ENCODE results near the gene OR52E5. TPM values are rescaled to one million over a fixed set of nuclear protein-coding genes. Genes with fewer than 3 reads are reported as not detected.

OR52E5 gene
- total RNA-seq, 1 experiment from 2014 or later: not detected

- CTCF ChIA-PET: no interaction called here
- H3K4me1 ChIP-seq (ENCODE audit: insufficient read depth, low read length, poor library complexity, severe bottlenecking): no peaks in the 10 kb centered on the region
- no peaks in the 10 kb centered on the region for H3K9me3 ChIP-seq (ENCODE audit: low read depth, low read length, poor library complexity, severe bottlenecking)
- H3K27ac ChIP-seq (ENCODE audit: low read depth, low read length, poor library complexity, severe bottlenecking): no peak overlapping the region
- TF ChIP-seq EZH2 (IDR thresholded peaks at IDR 0.05; ENCODE audit: borderline replicate concordance, low read depth, low read length, poor library complexity, severe bottlenecking) (no peak), CTCF (conservative IDR thresholded peaks at IDR 0.05; ENCODE audit: low read depth, low read length) (no peak)
- intact Hi-C loops (cut with micrococcal nuclease; ENCODE audit: unreplicated experiment): loop anchor here (10.0 kb wide), 1 partner anchor 762 kb away; no protein-coding TSS in a partner anchor
- no peaks in the 10 kb centered on the region for H3K27me3 ChIP-seq (replicated peaks; ENCODE audit: insufficient read depth, low read depth, low read length, poor library complexity)
- no TSS peak for BruUV-seq (replicated peaks)
- POLR2A ChIA-PET (ENCODE audit: low non-redundant PET): no interaction called here
- DNase-seq (ENCODE audit: low spot score): no peak
- H3K36me3 ChIP-seq (ENCODE audit: insufficient read depth, low read length, poor library complexity, severe bottlenecking): no peaks in the 10 kb centered on the region
- no peak overlapping the region for H3K4me3 ChIP-seq (ENCODE audit: low read depth, low read length, poor library complexity, severe bottlenecking)
Measured at GRCh38 chr11:5887172-5887571, 5.8 kb upstream of the OR52E5 start.

GRCh38 chr11:5887661-5888060 lies 5.3 kb upstream of the OR52E5 start:
- TF ChIP-seq CTCF (conservative IDR thresholded peaks at IDR 0.05; ENCODE audit: low read depth, low read length) (no peak), EZH2 (IDR thresholded peaks at IDR 0.05; ENCODE audit: borderline replicate concordance, low read depth, low read length, poor library complexity, severe bottlenecking) (no peak)
- no peak overlapping the region for H3K27ac ChIP-seq (ENCODE audit: low read depth, low read length, poor library complexity, severe bottlenecking)
- no peaks in the 10 kb centered on the region for H3K36me3 ChIP-seq (ENCODE audit: insufficient read depth, low read length, poor library complexity, severe bottlenecking)
- no peaks in the 10 kb centered on the region for H3K27me3 ChIP-seq (replicated peaks; ENCODE audit: insufficient read depth, low read depth, low read length, poor library complexity)
- ChIA-PET CTCF (no interaction called here), POLR2A (ENCODE audit: low non-redundant PET) (no interaction called here)
- DNase-seq (ENCODE audit: low spot score): no peak
- H3K4me3 ChIP-seq (ENCODE audit: low read depth, low read length, poor library complexity, severe bottlenecking): no peak overlapping the region
- no TSS peak for BruUV-seq (replicated peaks)
- no peaks in the 10 kb centered on the region for H3K4me1 ChIP-seq (ENCODE audit: insufficient read depth, low read length, poor library complexity, severe bottlenecking)
- intact Hi-C loops (cut with micrococcal nuclease; ENCODE audit: unreplicated experiment): loop anchor here (10.0 kb wide), 1 partner anchor 763 kb away; no protein-coding TSS in a partner anchor
- no peaks in the 10 kb centered on the region for H3K9me3 ChIP-seq (ENCODE audit: low read depth, low read length, poor library complexity, severe bottlenecking)

GRCh38 chr11:5891216-5891800 lies 1.7 kb upstream of the OR52E5 start:
- H3K4me3 ChIP-seq (ENCODE audit: low read depth, low read length, poor library complexity, severe bottlenecking): no peak overlapping the region
- no peaks in the 10 kb centered on the region for H3K36me3 ChIP-seq (ENCODE audit: insufficient read depth, low read length, poor library complexity, severe bottlenecking)
- ChIA-PET CTCF (interaction anchor here (1.0 kb wide), 2 partner anchors 292 to 471 kb away, joined by 3 read pairs; no protein-coding TSS in a partner anchor), POLR2A (ENCODE audit: low non-redundant PET) (no interaction called here)
- no peaks in the 10 kb centered on the region for H3K27me3 ChIP-seq (replicated peaks; ENCODE audit: insufficient read depth, low read depth, low read length, poor library complexity)
- peak; percentile 6 for DNase-seq (ENCODE audit: low spot score)
- no peak overlapping the region for H3K27ac ChIP-seq (ENCODE audit: low read depth, low read length, poor library complexity, severe bottlenecking)
- intact Hi-C loops (cut with micrococcal nuclease; ENCODE audit: unreplicated experiment): loop anchor here (10.0 kb wide), 1 partner anchor 287 kb away; no protein-coding TSS in a partner anchor
- BruUV-seq (replicated peaks): no TSS peak
- H3K9me3 ChIP-seq (ENCODE audit: low read depth, low read length, poor library complexity, severe bottlenecking): no peaks in the 10 kb centered on the region
- TF ChIP-seq CTCF (conservative IDR thresholded peaks at IDR 0.05; ENCODE audit: low read depth, low read length) (peak; percentile 49), EZH2 (IDR thresholded peaks at IDR 0.05; ENCODE audit: borderline replicate concordance, low read depth, low read length, poor library complexity, severe bottlenecking) (no peak)
- no peaks in the 10 kb centered on the region for H3K4me1 ChIP-seq (ENCODE audit: insufficient read depth, low read length, poor library complexity, severe bottlenecking)

Data from A673 (cell line).